ENCODE data around the gene NTM.

DNA sequence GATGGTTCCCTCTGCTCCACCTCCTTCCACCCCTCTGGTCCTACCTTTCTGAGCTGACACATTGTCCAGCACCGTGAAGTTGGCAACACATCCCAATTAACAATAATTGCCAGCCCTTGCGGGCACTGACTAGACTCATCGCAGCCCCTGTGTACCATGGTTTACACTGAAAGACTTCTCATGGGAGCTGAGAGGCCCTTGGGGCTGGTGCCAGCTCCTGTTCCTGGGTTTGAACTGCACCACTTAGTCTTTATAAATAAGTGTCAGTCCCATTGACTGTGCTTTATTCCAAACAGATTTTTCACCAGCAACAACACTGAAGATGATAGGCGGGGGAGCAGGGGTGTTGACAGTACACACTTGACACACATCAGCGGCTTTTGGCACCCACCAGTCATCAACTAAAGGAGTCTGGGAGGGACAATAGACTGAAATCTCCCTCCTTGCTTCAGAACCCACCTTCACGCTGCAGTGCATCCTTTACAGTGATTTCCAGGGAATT lies 447.3 kb downstream of the NTM start:
- TF ChIP-seq, protein P1, sequence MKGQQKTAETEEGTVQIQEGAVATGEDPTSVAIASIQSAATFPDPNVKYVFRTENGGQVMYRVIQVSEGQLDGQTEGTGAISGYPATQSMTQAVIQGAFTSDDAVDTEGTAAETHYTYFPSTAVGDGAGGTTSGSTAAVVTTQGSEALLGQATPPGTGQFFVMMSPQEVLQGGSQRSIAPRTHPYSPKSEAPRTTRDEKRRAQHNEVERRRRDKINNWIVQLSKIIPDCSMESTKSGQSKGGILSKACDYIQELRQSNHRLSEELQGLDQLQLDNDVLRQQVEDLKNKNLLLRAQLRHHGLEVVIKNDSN (CRISPR knock-in tag; IDR thresholded peaks at IDR 0.05), result no peak
- TF ChIP-seq, protein P2, sequence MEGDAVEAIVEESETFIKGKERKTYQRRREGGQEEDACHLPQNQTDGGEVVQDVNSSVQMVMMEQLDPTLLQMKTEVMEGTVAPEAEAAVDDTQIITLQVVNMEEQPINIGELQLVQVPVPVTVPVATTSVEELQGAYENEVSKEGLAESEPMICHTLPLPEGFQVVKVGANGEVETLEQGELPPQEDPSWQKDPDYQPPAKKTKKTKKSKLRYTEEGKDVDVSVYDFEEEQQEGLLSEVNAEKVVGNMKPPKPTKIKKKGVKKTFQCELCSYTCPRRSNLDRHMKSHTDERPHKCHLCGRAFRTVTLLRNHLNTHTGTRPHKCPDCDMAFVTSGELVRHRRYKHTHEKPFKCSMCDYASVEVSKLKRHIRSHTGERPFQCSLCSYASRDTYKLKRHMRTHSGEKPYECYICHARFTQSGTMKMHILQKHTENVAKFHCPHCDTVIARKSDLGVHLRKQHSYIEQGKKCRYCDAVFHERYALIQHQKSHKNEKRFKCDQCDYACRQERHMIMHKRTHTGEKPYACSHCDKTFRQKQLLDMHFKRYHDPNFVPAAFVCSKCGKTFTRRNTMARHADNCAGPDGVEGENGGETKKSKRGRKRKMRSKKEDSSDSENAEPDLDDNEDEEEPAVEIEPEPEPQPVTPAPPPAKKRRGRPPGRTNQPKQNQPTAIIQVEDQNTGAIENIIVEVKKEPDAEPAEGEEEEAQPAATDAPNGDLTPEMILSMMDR (IDR thresholded peaks at IDR 0.05), result no peak
- TF ChIP-seq TCF7 (CRISPR knock-in tag; IDR thresholded peaks at IDR 0.05; ENCODE audit: low read depth) (no peak), ELF4 (CRISPR knock-in tag; IDR thresholded peaks at IDR 0.05; ENCODE audit: low read depth) (no peak)
- TF ChIP-seq, protein P3, sequence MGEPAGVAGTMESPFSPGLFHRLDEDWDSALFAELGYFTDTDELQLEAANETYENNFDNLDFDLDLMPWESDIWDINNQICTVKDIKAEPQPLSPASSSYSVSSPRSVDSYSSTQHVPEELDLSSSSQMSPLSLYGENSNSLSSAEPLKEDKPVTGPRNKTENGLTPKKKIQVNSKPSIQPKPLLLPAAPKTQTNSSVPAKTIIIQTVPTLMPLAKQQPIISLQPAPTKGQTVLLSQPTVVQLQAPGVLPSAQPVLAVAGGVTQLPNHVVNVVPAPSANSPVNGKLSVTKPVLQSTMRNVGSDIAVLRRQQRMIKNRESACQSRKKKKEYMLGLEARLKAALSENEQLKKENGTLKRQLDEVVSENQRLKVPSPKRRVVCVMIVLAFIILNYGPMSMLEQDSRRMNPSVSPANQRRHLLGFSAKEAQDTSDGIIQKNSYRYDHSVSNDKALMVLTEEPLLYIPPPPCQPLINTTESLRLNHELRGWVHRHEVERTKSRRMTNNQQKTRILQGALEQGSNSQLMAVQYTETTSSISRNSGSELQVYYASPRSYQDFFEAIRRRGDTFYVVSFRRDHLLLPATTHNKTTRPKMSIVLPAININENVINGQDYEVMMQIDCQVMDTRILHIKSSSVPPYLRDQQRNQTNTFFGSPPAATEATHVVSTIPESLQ (CRISPR knock-in tag; IDR thresholded peaks at IDR 0.05), result no peak
